Heart left ventricle (tissue), 16 donors: Measurements from ENCODE around the gene IL25. TPM values are rescaled to one million over a fixed set of nuclear protein-coding genes. Genes with fewer than 3 reads are reported as not detected.
"Not testable (repeated sequence)": the region's sequence is repeated elsewhere in the genome, so short reads cannot be mapped to it uniquely, and the experiment has no call there.

Experiments
- ATAC-seq, 4 donors: fragments of 200-7000 bp; cut with Tn5 transposase; one replicate each; pipeline ENCODE4 v1.9.1; 2020 to 2022; ENCODE audit warnings: moderate library complexity in 4 of 4, mild to moderate bottlenecking in 3 of 4, moderate number of reproducible peaks in 1 of 4
- DNase-seq, 5 donors: peaks; one replicate each; pipeline ENCODE4 v3.0.0-alpha.2; 2020
- H3K27ac ChIP-seq, 12 donors: fragments of 200-600 bp; sonication (generic) in 4 of 12; one replicate each; pipeline versions ENCODE4 v1.5.0 to v1.8.0; 2016 to 2022; ENCODE audit warnings: mild to moderate bottlenecking in 2 of 12
- H3K27me3 ChIP-seq, 9 donors: fragments of 200-600 bp; sonication (generic) in 2 of 9; one replicate each; pipeline versions ENCODE4 v1.5.1 to v1.8.0; 2016 to 2022; ENCODE audit warnings: mild to moderate bottlenecking in 3 of 9
- H3K36me3 ChIP-seq, 9 donors: fragments of 200-600 bp; sonication (generic) in 2 of 9; one replicate each; pipeline versions ENCODE4 v1.5.0 to v1.8.0; 2018 to 2022; ENCODE audit warnings: mild to moderate bottlenecking in 2 of 9
- H3K4me1 ChIP-seq, 12 donors: fragments of 200-600 bp; sonication (generic) in 4 of 12; one replicate each; pipeline versions ENCODE4 v1.5.0 to v1.8.0; 2016 to 2022; ENCODE audit warnings: mild to moderate bottlenecking in 3 of 12
- H3K4me3 ChIP-seq, 12 donors: fragments of 200-600 bp; sonication (generic) in 4 of 12; one replicate each; pipeline versions ENCODE4 v1.5.0 to v1.8.0; 2017 to 2022; ENCODE audit warnings: mild to moderate bottlenecking in 9 of 12, moderate library complexity in 4 of 12
- H3K9me3 ChIP-seq, 12 donors: fragments of 200-600 bp; sonication (generic) in 4 of 12; one replicate each; pipeline versions ENCODE4 v1.5.0 to v1.8.0; 2016 to 2022; ENCODE audit warnings: mild to moderate bottlenecking in 1 of 12
- POLR2A ChIP-seq, 2 donors: fragments of 450-650 bp; IDR thresholded peaks; one replicate each; pipeline ENCODE4 v1.6.1; 2017; ENCODE audit warnings: antibody characterized with exemption in 2 of 2, mild to moderate bottlenecking in 2 of 2, moderate library complexity in 2 of 2
- WGBS, 4 donors: extraction: QIAGEN DNeasy Blood & Tissue Kit in 2 of 4; methylation state at CpG; one replicate each; pipeline versions ENCODE4 v1.1.5 to v1.1.7; 2013 to 2018; 5-methylcytosine and 5-hydroxymethylcytosine counted together
- intact Hi-C, 10 donors: fragments of 100-400 bp; cut with DNase I; formaldehyde crosslinking; loops; one replicate each; pipeline versions ENCODE4 v1.11.1 to v1.14.2; 2022
- polyA plus RNA-seq, 2 donors: library from polyadenylated mRNA; stranded (reverse); fragments of 200-250 nt; gene quantifications; one replicate each; pipeline ENCODE4 v1.2.3, GENCODE V29; 2013
- total RNA-seq, 9 donors: library from RNA; depleted of rRNA in 2 of 9; stranded (reverse); fragments of >200 nt in 2 of 9; fragmentation: NEBNext Ultra II Directional in 3 of 9; extraction: Animal tissue kit (Norgen Biotek cat#: 25700) in 3 of 9; gene quantifications; one replicate each; pipeline versions ENCODE4 v1.1.0 to v1.2.4, GENCODE V29; 2016 to 2023
- TF ChIP-seq, protein P1 (sequence below), 12 donors: fragments of 200-600 bp; sonication (generic) in 4 of 12; IDR thresholded peaks; one replicate each; pipeline versions ENCODE4 v1.5.0 to v1.8.0; 2018 to 2022; ENCODE audit warnings: antibody characterized with exemption in 12 of 12, mild to moderate bottlenecking in 5 of 12
- donor health status: ischemic (EF 13 %, LVEDD 7.1; RV severe dilation, severe dysfunction).
- donor health status: healthy with polysubstance abuse.
- donor health status: DM: no; HTN: yes; CAD: no.
- donor health status: DM: no; HTN: no; CAD: no.
- donor health status: ischemic (EF 25% LVEDD 6.9; RV normal size, moderate dysfunction).
- donor health status: ischemic (EF 25% LVEDD 5.7; RV mildly dilated, moderate dysfunction).
- donor health status: healthy.
- donor health status: DM: yes; HTN: yes; CAD: no.
- donor health status: ischemic (EF 35%, LVEDD 5.7; RV mildly dilated, moderate dysfunction).
- donor health status: nonischemic (EF 11% LVEDD 7.7; RV severe dilation, severe dysfunction).
- donor health status: DM: yes; HTN: yes; CAD: no.
- donor health status: PGD.
- donor health status: ischemic (EF 29% LVEDD 5.4; RV normal size, mild dysfunction).
- donor health status: nonischemic (EF 23%, LVEDD 6.1; RV moderate dilation, normal function).

IL25 gene
- total and polyA plus RNA-seq, 11 donors: 0.29 TPM; not detected in 10

DNA sequence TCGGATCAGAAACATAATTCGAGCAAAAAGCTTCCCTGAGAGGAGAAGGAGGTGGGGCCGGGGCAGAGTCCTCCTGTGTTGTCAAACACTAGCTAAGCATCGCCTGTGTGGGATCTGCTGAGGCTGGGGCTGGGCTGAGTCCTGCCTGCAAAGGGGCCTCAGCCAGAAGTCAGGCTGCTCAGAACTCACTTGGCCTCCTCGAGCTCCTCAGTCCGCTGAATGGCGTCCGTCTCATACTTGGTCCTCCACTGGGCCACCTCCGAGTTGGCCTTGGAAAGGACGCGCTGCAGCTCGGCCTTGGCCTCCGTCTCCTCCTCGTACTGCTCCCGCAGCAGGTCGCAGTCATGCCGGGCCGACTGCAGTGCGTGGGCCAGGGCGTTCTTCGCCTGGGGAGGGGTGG is 45.4 kb downstream of the IL25 start:
- intact Hi-C loops: no loop called here
- H3K4me1 ChIP-seq: peaks cover 0 to 33% (median 0%) of the 10 kb centered on the region in 12 donors
- ATAC-seq (peak in 1 of 4 donors; percentile 0), DNase-seq (no peak)
- peak overlapping the region in 5 of 12 donors; percentile 11 to 32 (median 12) for H3K4me3 ChIP-seq
- H3K36me3 ChIP-seq: peaks cover 0 to 97% (median 84%) of the 10 kb centered on the region in 9 donors
- no peaks in the 10 kb centered on the region for H3K27me3 ChIP-seq
- peak overlapping the region in 9 of 12 donors; percentile 13 to 91 (median 60) for H3K27ac ChIP-seq
- 55 to 68% (median 60%) methylated on average over 15 to 21 of the region's 21 CpGs for WGBS, 4 donors
- TF ChIP-seq POLR2A (IDR thresholded peaks at IDR 0.05): no peak
- TF ChIP-seq, protein P1, sequence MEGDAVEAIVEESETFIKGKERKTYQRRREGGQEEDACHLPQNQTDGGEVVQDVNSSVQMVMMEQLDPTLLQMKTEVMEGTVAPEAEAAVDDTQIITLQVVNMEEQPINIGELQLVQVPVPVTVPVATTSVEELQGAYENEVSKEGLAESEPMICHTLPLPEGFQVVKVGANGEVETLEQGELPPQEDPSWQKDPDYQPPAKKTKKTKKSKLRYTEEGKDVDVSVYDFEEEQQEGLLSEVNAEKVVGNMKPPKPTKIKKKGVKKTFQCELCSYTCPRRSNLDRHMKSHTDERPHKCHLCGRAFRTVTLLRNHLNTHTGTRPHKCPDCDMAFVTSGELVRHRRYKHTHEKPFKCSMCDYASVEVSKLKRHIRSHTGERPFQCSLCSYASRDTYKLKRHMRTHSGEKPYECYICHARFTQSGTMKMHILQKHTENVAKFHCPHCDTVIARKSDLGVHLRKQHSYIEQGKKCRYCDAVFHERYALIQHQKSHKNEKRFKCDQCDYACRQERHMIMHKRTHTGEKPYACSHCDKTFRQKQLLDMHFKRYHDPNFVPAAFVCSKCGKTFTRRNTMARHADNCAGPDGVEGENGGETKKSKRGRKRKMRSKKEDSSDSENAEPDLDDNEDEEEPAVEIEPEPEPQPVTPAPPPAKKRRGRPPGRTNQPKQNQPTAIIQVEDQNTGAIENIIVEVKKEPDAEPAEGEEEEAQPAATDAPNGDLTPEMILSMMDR (IDR thresholded peaks at IDR 0.05): no peak
- H3K9me3 ChIP-seq: no peaks in the 10 kb centered on the region

DNA sequence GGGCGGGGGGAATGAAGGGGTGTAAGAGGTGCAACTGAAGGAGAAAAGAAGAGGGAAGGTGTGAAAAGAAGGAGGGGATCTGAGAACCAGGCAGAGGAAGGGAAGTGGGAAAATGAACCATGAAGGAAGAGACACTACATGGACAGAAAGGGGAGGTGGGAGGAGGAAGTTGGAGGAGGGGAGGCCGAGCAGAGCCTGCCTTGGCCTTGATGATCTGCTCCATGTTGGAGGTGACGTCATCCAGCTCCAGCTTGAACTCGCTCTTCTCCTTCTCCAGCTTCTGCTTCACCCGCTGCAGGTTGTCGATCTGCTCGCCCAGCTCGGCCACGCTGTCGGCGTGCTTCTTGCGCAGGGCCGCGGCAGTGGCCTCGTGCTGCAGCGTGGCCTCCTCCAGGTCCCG is 47.0 kb downstream of the IL25 start:
- peaks cover 0 to 95% (median 73%) of the 10 kb centered on the region in 9 donors for H3K36me3 ChIP-seq
- H3K4me3 ChIP-seq: peak overlapping the region in 5 of 12 donors; percentile 8 to 32 (median 23)
- peak in 2 of 4 donors; percentile 0 for ATAC-seq

GRCh38 chr14:23421594-23421993 is 49.0 kb downstream of the IL25 start:
- no peak for DNase-seq
- peak in 1 of 2 donors; percentile 3 for TF ChIP-seq POLR2A (IDR thresholded peaks at IDR 0.05)
- TF ChIP-seq, protein P1 (IDR thresholded peaks at IDR 0.05): no peak
- H3K9me3 ChIP-seq: no peaks in the 10 kb centered on the region
- H3K4me3 ChIP-seq: peak overlapping the region in 2 of 12 donors; percentile 9 to 19
- intact Hi-C loops: no loop called here
- no peak for ATAC-seq
- peaks cover 0 to 83% (median 61%) of the 10 kb centered on the region in 9 donors for H3K36me3 ChIP-seq
- no peaks in the 10 kb centered on the region for H3K27me3 ChIP-seq
- peaks cover 0 to 28% (median 0%) of the 10 kb centered on the region in 12 donors for H3K4me1 ChIP-seq
- H3K27ac ChIP-seq: peak overlapping the region in 6 of 12 donors; percentile 38 to 72 (median 47)

More for the DNA sequence above, 47.0 kb downstream of the IL25 start:
- H3K4me1 ChIP-seq: peaks cover 0 to 33% (median 0%) of the 10 kb centered on the region in 12 donors
- H3K27me3 ChIP-seq, intact Hi-C loops, H3K9me3 ChIP-seq: not testable (repeated sequence)
- peak in 1 of 5 donors; percentile 13 for DNase-seq
- 22 to 53% (median 30%) methylated on average over 3 to 8 of the region's 17 CpGs for WGBS, 4 donors
- peak overlapping the region in 7 of 12 donors; percentile 39 to 91 (median 68) for H3K27ac ChIP-seq

- no peak for TF ChIP-seq POLR2A (IDR thresholded peaks at IDR 0.05)
- TF ChIP-seq, protein P1 (IDR thresholded peaks at IDR 0.05): no peak
- Histone ChIP-seq H3K27ac (peak overlapping the region in 3 of 12 donors; percentile 46 to 71 (median 53)), H3K9me3 (no peaks in the 10 kb centered on the region), H3K4me1 (peaks cover 0 to 20% (median 0%) of the 10 kb centered on the region in 12 donors), H3K27me3 (no peaks in the 10 kb centered on the region), H3K36me3 (peaks cover 0 to 63% (median 43%) of the 10 kb centered on the region in 9 donors), H3K4me3 (peak overlapping the region in 2 of 12 donors; percentile 13 to 14)
- 43 to 58% (median 53%) methylated on average over 5 to 6 of the region's 6 CpGs for WGBS, 4 donors
- ATAC-seq: peak in 3 of 4 donors; percentile 1 to 5 (median 2)
- DNase-seq: no peak
- intact Hi-C loops: no loop called here
Observed at GRCh38 chr14:23423657-23424056, 51.0 kb downstream of the IL25 start.

DNA sequence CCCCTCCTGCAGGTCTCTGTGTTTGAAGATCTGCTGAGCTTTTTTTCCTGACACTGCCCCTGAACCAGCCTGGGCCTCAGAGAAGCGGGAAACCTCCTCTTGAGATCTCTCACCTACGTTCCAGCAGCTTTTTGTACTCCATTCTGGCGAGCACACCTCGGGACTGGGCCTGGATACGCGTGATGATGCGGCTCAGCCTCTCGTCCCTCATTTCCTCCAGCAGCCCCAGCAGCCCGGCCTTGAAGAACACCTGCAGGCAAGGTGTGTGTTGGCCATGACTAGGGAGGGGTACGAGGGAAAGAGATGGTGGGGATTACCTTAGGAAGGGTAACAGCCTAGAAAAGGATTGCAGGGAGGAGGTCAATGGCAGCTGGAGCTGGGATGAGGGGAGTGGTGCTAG is 52.6 kb downstream of the IL25 start:
- intact Hi-C loops: no loop called here
- Histone ChIP-seq H3K4me1 (peaks cover 0 to 18% (median 0%) of the 10 kb centered on the region in 12 donors), H3K36me3 (peaks cover 0 to 67% (median 35%) of the 10 kb centered on the region in 9 donors), H3K27ac (no peak overlapping the region), H3K9me3 (no peaks in the 10 kb centered on the region), H3K27me3 (no peaks in the 10 kb centered on the region), H3K4me3 (peak overlapping the region in 1 of 12 donors; percentile 14)
- DNase-seq: peak in 1 of 5 donors; percentile 29
- ATAC-seq: no peak
- no peak for TF ChIP-seq POLR2A (IDR thresholded peaks at IDR 0.05)
- TF ChIP-seq, protein P1 (IDR thresholded peaks at IDR 0.05): no peak
- 29 to 53% (median 43%) methylated on average over 10 of the region's 10 CpGs for WGBS, 4 donors
